ENCODE data around the gene AMD1.
"Not testable (repeated sequence)": the region's sequence is repeated elsewhere in the genome, so short reads cannot be mapped to it uniquely, and the experiment has no call there.

AMD1 gene

GRCh38 chr6:110898111-110898510 lies 23.5 kb downstream of the AMD1 start:
- no peak overlapping the region for H2AFZ ChIP-seq (ENCODE audit: low read depth, low read length, severe bottlenecking)
- no peak overlapping the region for H3K4me3 ChIP-seq (ENCODE audit: insufficient read depth, low read length, poor library complexity, severe bottlenecking)
- peaks cover 7% of the 10 kb centered on the region; the same call in 1 of the 2 replicates for H3F3A ChIP-seq (ENCODE audit: insufficient read depth)
- no peaks in the 10 kb centered on the region for H3K9me2 ChIP-seq (replicated peaks; ENCODE audit: insufficient read depth, low read length)
- TF ChIP-seq EZH2phosphoT487 (conservative IDR thresholded peaks at IDR 0.05; ENCODE audit: low read length) (no peak), CTCF (IDR thresholded peaks at IDR 0.05; ENCODE audit: insufficient read depth, low read length, poor library complexity, severe bottlenecking) (no peak)
- H4K20me1 ChIP-seq (ENCODE audit: low read depth, low read length): no peaks in the 10 kb centered on the region
- no peak overlapping the region for H3K9ac ChIP-seq (ENCODE audit: low read length)
- H3K27ac ChIP-seq (ENCODE audit: low read depth, low read length): no peak overlapping the region
- peaks cover 30% of the 10 kb centered on the region for H3K36me3 ChIP-seq (ENCODE audit: low read length)
- no peak overlapping the region for H3K4me2 ChIP-seq (ENCODE audit: low read depth, low read length, poor library complexity, severe bottlenecking)
- no peaks in the 10 kb centered on the region for H3K27me3 ChIP-seq (ENCODE audit: low read length)
- H3K9me3 ChIP-seq (ENCODE audit: insufficient read depth, low read length): no peaks in the 10 kb centered on the region
- H3K79me2 ChIP-seq (ENCODE audit: insufficient read depth, low read length): no peaks in the 10 kb centered on the region; the same call in 1 of the 2 replicates

GRCh38 chr6:110900028-110900598 lies 25.5 kb downstream of the AMD1 start:
- H3K36me3 ChIP-seq (ENCODE audit: low read length): peaks cover 13% of the 10 kb centered on the region; the same call in 1 of the 2 replicates
- 0 out of 2 replicates have a peak, but pooled peaks cover 7% of the 10 kb centered on the region for H3F3A ChIP-seq (ENCODE audit: insufficient read depth)
- H3K4me3 ChIP-seq (ENCODE audit: insufficient read depth, low read length, poor library complexity, severe bottlenecking): no peak overlapping the region
- H3K4me2 ChIP-seq (ENCODE audit: low read depth, low read length, poor library complexity, severe bottlenecking): no peak overlapping the region
- no peaks in the 10 kb centered on the region for H3K27me3 ChIP-seq (ENCODE audit: low read length)
- TF ChIP-seq CTCF (IDR thresholded peaks at IDR 0.05; ENCODE audit: insufficient read depth, low read length, poor library complexity, severe bottlenecking) (no peak), EZH2phosphoT487 (conservative IDR thresholded peaks at IDR 0.05; ENCODE audit: low read length) (no peak)
- H3K9me2 ChIP-seq (replicated peaks; ENCODE audit: insufficient read depth, low read length): no peaks in the 10 kb centered on the region
- H2AFZ ChIP-seq (ENCODE audit: low read depth, low read length, severe bottlenecking): no peak overlapping the region
- H4K20me1 ChIP-seq (ENCODE audit: low read depth, low read length): no peaks in the 10 kb centered on the region
- H3K27ac ChIP-seq (ENCODE audit: low read depth, low read length): no peak overlapping the region
- no peak overlapping the region for H3K9ac ChIP-seq (ENCODE audit: low read length)
- no peaks in the 10 kb centered on the region for H3K79me2 ChIP-seq (ENCODE audit: insufficient read depth, low read length)
- no peaks in the 10 kb centered on the region for H3K9me3 ChIP-seq (ENCODE audit: insufficient read depth, low read length)

GRCh38 chr6:110901601-110902000 lies 27.0 kb downstream of the AMD1 start:
- H3K36me3 ChIP-seq (ENCODE audit: low read length); H3K79me2 ChIP-seq (ENCODE audit: insufficient read depth, low read length); H3K9me3 ChIP-seq (ENCODE audit: insufficient read depth, low read length); H3F3A ChIP-seq (ENCODE audit: insufficient read depth); H3K27ac ChIP-seq (ENCODE audit: low read depth, low read length); H3K4me3 ChIP-seq (ENCODE audit: insufficient read depth, low read length, poor library complexity, severe bottlenecking); H3K27me3 ChIP-seq (ENCODE audit: low read length); H4K20me1 ChIP-seq (ENCODE audit: low read depth, low read length); H2AFZ ChIP-seq (ENCODE audit: low read depth, low read length, severe bottlenecking); H3K9me2 ChIP-seq (replicated peaks; ENCODE audit: insufficient read depth, low read length); H3K4me2 ChIP-seq (ENCODE audit: low read depth, low read length, poor library complexity, severe bottlenecking); H3K9ac ChIP-seq (ENCODE audit: low read length): not testable (repeated sequence)

GRCh38 chr6:110902091-110902490 lies 27.5 kb downstream of the AMD1 start:
- no peaks in the 10 kb centered on the region for H3K36me3 ChIP-seq (ENCODE audit: low read length)
- no peak overlapping the region for H3K27ac ChIP-seq (ENCODE audit: low read depth, low read length)
- TF ChIP-seq CTCF (IDR thresholded peaks at IDR 0.05; ENCODE audit: insufficient read depth, low read length, poor library complexity, severe bottlenecking) (no peak), EZH2phosphoT487 (conservative IDR thresholded peaks at IDR 0.05; ENCODE audit: low read length) (no peak)

DNA sequence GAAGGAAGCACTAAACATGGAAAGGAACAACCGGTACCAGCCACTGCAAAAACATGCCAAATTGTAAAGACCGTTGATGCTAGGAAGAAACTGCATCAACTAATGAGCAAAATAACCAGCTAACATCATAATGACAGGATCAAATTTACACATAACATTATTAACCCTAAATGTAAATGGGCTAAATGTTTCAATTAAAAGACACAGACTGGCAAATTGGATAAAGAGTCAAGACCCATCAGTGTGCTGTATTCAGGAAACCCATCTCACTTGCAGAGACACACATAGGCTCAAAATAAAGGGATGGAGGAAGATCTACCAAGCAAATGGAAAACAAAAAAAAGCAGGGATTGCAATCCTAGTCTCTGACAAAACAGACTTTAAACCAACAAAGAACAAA lies 31.7 kb downstream of the AMD1 start:
- H2AFZ ChIP-seq (ENCODE audit: low read depth, low read length, severe bottlenecking); H3K27ac ChIP-seq (ENCODE audit: low read depth, low read length); H3K4me3 ChIP-seq (ENCODE audit: insufficient read depth, low read length, poor library complexity, severe bottlenecking); H3K4me2 ChIP-seq (ENCODE audit: low read depth, low read length, poor library complexity, severe bottlenecking); H3K79me2 ChIP-seq (ENCODE audit: insufficient read depth, low read length); H3K9ac ChIP-seq (ENCODE audit: low read length); H3F3A ChIP-seq (ENCODE audit: insufficient read depth); H3K27me3 ChIP-seq (ENCODE audit: low read length); H3K9me3 ChIP-seq (ENCODE audit: insufficient read depth, low read length); H3K9me2 ChIP-seq (replicated peaks; ENCODE audit: insufficient read depth, low read length); H4K20me1 ChIP-seq (ENCODE audit: low read depth, low read length); H3K36me3 ChIP-seq (ENCODE audit: low read length): not testable (repeated sequence)

More at GRCh38 chr6:110902091-110902490, 27.5 kb downstream of the AMD1 start:
- H3K79me2 ChIP-seq (ENCODE audit: insufficient read depth, low read length): no peaks in the 10 kb centered on the region
- H2AFZ ChIP-seq (ENCODE audit: low read depth, low read length, severe bottlenecking): no peak overlapping the region
- no peak overlapping the region for H3K4me2 ChIP-seq (ENCODE audit: low read depth, low read length, poor library complexity, severe bottlenecking)
- H3K27me3 ChIP-seq (ENCODE audit: low read length): no peaks in the 10 kb centered on the region
- H3K9me2 ChIP-seq (replicated peaks; ENCODE audit: insufficient read depth, low read length): no peaks in the 10 kb centered on the region
- H3K9ac ChIP-seq (ENCODE audit: low read length): no peak overlapping the region
- no peak overlapping the region for H3K4me3 ChIP-seq (ENCODE audit: insufficient read depth, low read length, poor library complexity, severe bottlenecking)
- H3F3A ChIP-seq (ENCODE audit: insufficient read depth): 0 out of 2 replicates have a peak, but pooled peaks cover 4% of the 10 kb centered on the region
- no peaks in the 10 kb centered on the region for H3K9me3 ChIP-seq (ENCODE audit: insufficient read depth, low read length)
- no peaks in the 10 kb centered on the region for H4K20me1 ChIP-seq (ENCODE audit: low read depth, low read length)

Data from SU-DHL-6 (cell line).